ENCODE measurements around the gene LRRC7. TPM values are rescaled to one million over a fixed set of nuclear protein-coding genes. Genes with fewer than 3 reads are reported as not detected.

The LRRC7 gene
- total RNA-seq, 1 experiment from 2014 or later = not detected

DNA sequence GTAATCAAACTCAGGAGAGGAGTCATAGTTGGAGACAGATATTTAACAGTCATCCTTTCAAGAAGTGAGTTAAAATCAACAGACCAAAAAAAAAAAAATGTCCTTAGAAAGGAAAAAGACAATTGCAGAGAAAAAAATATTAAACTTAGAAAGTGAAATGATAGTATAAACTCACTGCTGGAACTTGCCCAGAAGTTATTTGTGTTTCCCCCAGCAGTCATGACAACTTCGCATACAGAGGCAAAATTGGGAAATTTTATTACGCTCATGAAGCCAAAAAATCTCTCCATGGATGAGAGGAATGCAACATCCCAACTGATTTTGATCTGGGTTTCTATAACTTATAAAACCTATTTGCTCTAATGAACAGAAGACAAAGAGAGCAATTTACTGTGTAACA lies 198.2 kb downstream of the LRRC7 start:
- H3K4me3 ChIP-seq (ENCODE audit: low read depth in 2 of 2, low read length in 2 of 2) = no peak overlapping the region
- in situ Hi-C loops (cut with HindIII; ENCODE audit: low pct_unique_long_range_greater_than_20kb, low sequenced_read_pairs) = no loop called here
- POLR2A ChIA-PET = no interaction called here
- intact Hi-C loops (cut with micrococcal nuclease; ENCODE audit: unreplicated experiment) = no loop called here
- no peaks in the 10 kb centered on the region for H3K36me3 ChIP-seq (ENCODE audit: control insufficient read depth, insufficient read depth, low read length)
- BruUV-seq (replicated peaks) = no TSS peak
- no peak overlapping the region for H3K27ac ChIP-seq (ENCODE audit: low read length)
- H3K9me3 ChIP-seq (ENCODE audit: control insufficient read depth, insufficient read depth, low read depth, low read length) = no peaks in the 10 kb centered on the region
- DNase-seq (ENCODE audit: low read depth, low spot score) = no peak
- TF ChIP-seq TCF7L2 (IDR thresholded peaks at IDR 0.05; ENCODE audit: low read depth, low read length) (no peak), POLR2AphosphoS5 (IDR thresholded peaks at IDR 0.05; ENCODE audit: low read depth, low read length) (no peak), CTCF (IDR thresholded peaks at IDR 0.05) (no peak), REST (IDR thresholded peaks at IDR 0.05; ENCODE audit: insufficient read depth in 1 of 2, low read depth in 2 of 2, low read length in 1 of 2) (no peak), SIN3A (IDR thresholded peaks at IDR 0.05; ENCODE audit: borderline replicate concordance, insufficient read depth, low read depth, low read length) (no peak)
- H3K4me1 ChIP-seq (ENCODE audit: control insufficient read depth, insufficient read depth, low read length) = no peaks in the 10 kb centered on the region
- H3K27me3 ChIP-seq (ENCODE audit: control insufficient read depth, insufficient read depth, low read length) = no peaks in the 10 kb centered on the region
- ATAC-seq = no peak
- CTCF ChIA-PET = no interaction called here

- in situ Hi-C loops (cut with HindIII; ENCODE audit: low pct_unique_long_range_greater_than_20kb, low sequenced_read_pairs) = no loop called here
- POLR2A ChIA-PET = no interaction called here
Measured at GRCh38 chr1:69766431-69767180, 198.9 kb downstream of the LRRC7 start.

More at GRCh38 chr1:69766431-69767180, 198.9 kb downstream of the LRRC7 start:
- ATAC-seq = no peak
- H3K36me3 ChIP-seq (ENCODE audit: control insufficient read depth, insufficient read depth, low read length) = no peaks in the 10 kb centered on the region
- no peak for DNase-seq (ENCODE audit: low read depth, low spot score)
- no peaks in the 10 kb centered on the region for H3K27me3 ChIP-seq (ENCODE audit: control insufficient read depth, insufficient read depth, low read length)
- H3K4me3 ChIP-seq (ENCODE audit: low read depth in 2 of 2, low read length in 2 of 2) = no peak overlapping the region
- CTCF ChIA-PET = no interaction called here
- intact Hi-C loops (cut with micrococcal nuclease; ENCODE audit: unreplicated experiment) = no loop called here
- H3K9me3 ChIP-seq (ENCODE audit: control insufficient read depth, insufficient read depth, low read depth, low read length) = no peaks in the 10 kb centered on the region
- H3K27ac ChIP-seq (ENCODE audit: low read length) = no peak overlapping the region
- no peak for TF ChIP-seq SIN3A (IDR thresholded peaks at IDR 0.05; ENCODE audit: borderline replicate concordance, insufficient read depth, low read depth, low read length)
- TF ChIP-seq TCF7L2 (IDR thresholded peaks at IDR 0.05; ENCODE audit: low read depth, low read length) = no peak
- TF ChIP-seq REST (IDR thresholded peaks at IDR 0.05; ENCODE audit: insufficient read depth in 1 of 2, low read depth in 2 of 2, low read length in 1 of 2) = no peak
- no peak for TF ChIP-seq CTCF (IDR thresholded peaks at IDR 0.05)
- TF ChIP-seq POLR2AphosphoS5 (IDR thresholded peaks at IDR 0.05; ENCODE audit: low read depth, low read length) = no peak
- BruUV-seq (replicated peaks) = no TSS peak
- H3K4me1 ChIP-seq (ENCODE audit: control insufficient read depth, insufficient read depth, low read length) = no peaks in the 10 kb centered on the region

Data from Panc1 (cell line).